Endothelial cell of umbilical vein (primary cell): Measurements from ENCODE around the gene TRIM32. TPM values are rescaled to one million over a fixed set of nuclear protein-coding genes. Genes with fewer than 3 reads are reported as not detected.

Experiments used
- BruUV-seq: library from RNA; stranded (reverse); fragments of 400-500 nt; replicated peaks from 2 replicates; lab custom pipeline; 2021; lab: Mats Ljungman, UMichigan
- CTCF ChIA-PET: fragments of 300-600, 350-600 bp; sonication (Branson Sonifier 250); formaldehyde crosslinking; loops from one replicate; lab custom pipeline; 2021; ENCODE audit warnings: antibody characterized with exemption, inconsistent platforms; lab: Charles Lee
- POLR2A ChIA-PET: fragments of 300-600, 350-600 bp; sonication (Branson Sonifier 250); formaldehyde crosslinking; loops from one replicate; lab custom pipeline; 2021; ENCODE audit warnings: antibody characterized with exemption, inconsistent platforms; lab: Charles Lee
- DNase-seq: peaks from one replicate; pipeline ENCODE4 v3.0.0-alpha.2; 2011; ENCODE audit warnings: low read depth, low spot score
- FAIRE-seq: peaks from 2 replicates; lab custom pipeline; 2011; peaks lifted over from hg19 to GRCh38; lab: Jason Lieb, UNC
- H2AFZ ChIP-seq: 2 replicates; pipeline ENCODE4 v1.6.0; 2012; ENCODE audit warnings: low read depth, low read length, control low read depth, inconsistent platforms
- H3K27ac ChIP-seq: 2 replicates; pipeline ENCODE4 v1.5.1; 2011; ENCODE audit warnings: low read depth, mild to moderate bottlenecking, control low read depth, low read length, moderate library complexity; ENCODE audit not compliant: insufficient read depth
- H3K27me3 ChIP-seq, 2 experiments: 2 replicates each; pipeline versions ENCODE4 v1.6.0 to v1.6.1; 2011; ENCODE audit warnings: low read length in 2 of 2, mixed read lengths in 1 of 2; ENCODE audit not compliant: control insufficient read depth in 2 of 2, insufficient read depth in 2 of 2
- H3K36me3 ChIP-seq, 2 experiments: 2 replicates in 1 of 2; 3 replicates in 1 of 2; pipeline ENCODE4 v1.5.1; 2011; ENCODE audit warnings: low read length in 2 of 2, mild to moderate bottlenecking in 1 of 2, moderate library complexity in 1 of 2; ENCODE audit not compliant: control insufficient read depth in 2 of 2, insufficient read depth in 2 of 2; ENCODE audit errors: extremely low read depth in 1 of 2
- H3K4me1 ChIP-seq: 3 replicates; pipeline ENCODE4 v1.5.1; 2011; ENCODE audit warnings: mild to moderate bottlenecking, low read length; ENCODE audit not compliant: control insufficient read depth, insufficient read depth; ENCODE audit errors: extremely low read depth
- H3K4me2 ChIP-seq: 2 replicates; pipeline ENCODE4 v1.6.1; 2011; ENCODE audit warnings: low read length, control low read depth, mixed read lengths; ENCODE audit not compliant: insufficient read depth
- H3K4me3 ChIP-seq, 3 experiments: fragments of 200-600 bp in 1 of 3; sonication (generic), shearing (Covaris generic) in 1 of 3; replicated peaks in 1 of 3; 2 replicates each; pipeline ENCODE4 v1.5.1; 2011 to 2016; ENCODE audit warnings: control low read depth in 3 of 3, low read length in 3 of 3, mild to moderate bottlenecking in 2 of 3, inconsistent platforms in 1 of 3, low read depth in 1 of 3, moderate library complexity in 1 of 3; ENCODE audit not compliant: insufficient read depth in 1 of 3
- H3K79me2 ChIP-seq: 2 replicates; pipeline ENCODE4 v1.6.0; 2012; ENCODE audit warnings: low read length, inconsistent platforms; ENCODE audit not compliant: control insufficient read depth, insufficient read depth
- H3K9ac ChIP-seq: replicated peaks from 2 replicates; pipeline ENCODE3; 2011; ENCODE audit warnings: low read length, control low read depth; ENCODE audit not compliant: insufficient read depth; ENCODE audit errors: extremely low read depth
- H3K9me1 ChIP-seq: replicated peaks from 3 replicates; pipeline ENCODE4 v1.6.0; 2011; ENCODE audit warnings: mild to moderate bottlenecking, low read length; ENCODE audit not compliant: control insufficient read depth, insufficient read depth; ENCODE audit errors: extremely low read depth
- H3K9me3 ChIP-seq: replicated peaks from 2 replicates; pipeline ENCODE4 v1.5.1; 2012; ENCODE audit warnings: low read length, inconsistent platforms; ENCODE audit not compliant: control insufficient read depth, insufficient read depth
- H4K20me1 ChIP-seq: replicated peaks from 2 replicates; pipeline ENCODE3; 2011; ENCODE audit warnings: mild to moderate bottlenecking, low read length; ENCODE audit not compliant: control insufficient read depth, insufficient read depth; ENCODE audit errors: extremely low read depth
- CTCF ChIP-seq, 2 donors: IDR thresholded peaks; 1 replicate in 1 of 2; 2 replicates in 1 of 2; pipeline ENCODE4 v1.5.1; 2011; ENCODE audit warnings: low read length in 2 of 2, mild to moderate bottlenecking in 2 of 2, moderate library complexity in 2 of 2, control low read depth in 1 of 2, inconsistent platforms in 1 of 2, low read depth in 1 of 2; ENCODE audit not compliant: insufficient read depth in 1 of 2; ENCODE audit errors: extremely low read depth in 1 of 2
- EZH2 ChIP-seq: IDR thresholded peaks from 2 replicates; pipeline ENCODE4 v1.6.1; 2012; ENCODE audit warnings: borderline replicate concordance, low read depth, mild to moderate bottlenecking, moderate library complexity, low read length, inconsistent platforms; ENCODE audit not compliant: severe bottlenecking
- FOS ChIP-seq: IDR thresholded peaks from 2 replicates; pipeline ENCODE4 v1.6.1; 2011; ENCODE audit warnings: mild to moderate bottlenecking, low read length, moderate library complexity, borderline replicate concordance; ENCODE audit not compliant: insufficient read depth
- GATA2 ChIP-seq: IDR thresholded peaks from 2 replicates; pipeline ENCODE4 v1.7.0; 2011; ENCODE audit warnings: low read depth, mild to moderate bottlenecking, moderate library complexity, mixed read lengths, low read length; ENCODE audit not compliant: insufficient read length, insufficient read depth
- JUN ChIP-seq: IDR thresholded peaks from 2 replicates; pipeline ENCODE4 v1.6.1; 2011; ENCODE audit warnings: borderline replicate concordance, low read depth; ENCODE audit not compliant: insufficient read length, insufficient read depth
- MAX ChIP-seq: IDR thresholded peaks from 2 replicates; pipeline ENCODE4 v1.6.1; 2011; ENCODE audit not compliant: insufficient read depth, insufficient read length
- MYC ChIP-seq: IDR thresholded peaks from one replicate; pipeline ENCODE4 v1.6.1; 2011; ENCODE audit warnings: mild to moderate bottlenecking, low read depth, low read length
- POLR2A ChIP-seq: IDR thresholded peaks from 2 replicates; pipeline ENCODE4 v1.6.1; 2012; ENCODE audit warnings: low read depth, mild to moderate bottlenecking, control low read depth, low read length
- POLR2AphosphoS5 ChIP-seq: IDR thresholded peaks from 2 replicates; pipeline ENCODE4 v1.6.1; 2012; ENCODE audit warnings: low read depth, mild to moderate bottlenecking, control low read depth, low read length, moderate library complexity; ENCODE audit not compliant: insufficient read depth
- dilution Hi-C: fragments of 300-500 bp; cut with MboI; formaldehyde crosslinking; loops from one replicate; pipeline ENCODE4 v1.15.0; 2019; ENCODE audit warnings: low sequenced_read_pairs; ENCODE audit not compliant: extremely low pct_ligation_motif_present
- intact Hi-C: fragments of 100-400 bp; cut with micrococcal nuclease; formaldehyde crosslinking; loops from one replicate; pipeline ENCODE4 v1.10.0; 2022
- polyA plus RNA-seq, 4 experiments: library from polyadenylated mRNA; depleted of rRNA in 3 of 4; stranded (reverse) in 3 of 4; unstranded in 1 of 4; fragments of >200 nt; gene quantifications; 2 replicates each; pipeline versions ENCODE4 v1.2.1 to v1.2.3, GENCODE V29; 2011 to 2012; ENCODE audit warnings: missing spikeins in 1 of 4
- total RNA-seq: library from RNA; stranded (reverse); gene quantifications from 2 replicates; pipeline ENCODE4 v1.2.3, GENCODE V29; 2021

The TRIM32 gene
- total and polyA plus RNA-seq, 2 donors (not counting 3 experiments of a cell fraction or from before 2014, with no cell fraction given): 10.8 to 18.4 TPM

GRCh38 chr9:116749176-116749575 is 62.1 kb downstream of the TRIM32 start:
- CTCF ChIA-PET: no interaction called here
- Histone ChIP-seq H3K4me1 (no peaks in the 10 kb centered on the region), H3K9ac (no peak overlapping the region), H3K4me3 (no peak overlapping the region), H3K27me3 (no peaks in the 10 kb centered on the region), H2AFZ (no peak overlapping the region), H4K20me1 (no peaks in the 10 kb centered on the region), H3K79me2 (no peaks in the 10 kb centered on the region), H3K9me3 (no peaks in the 10 kb centered on the region), H3K36me3 (no peaks in the 10 kb centered on the region), H3K4me2 (no peak overlapping the region), H3K9me1 (no peaks in the 10 kb centered on the region), H3K27ac (no peak overlapping the region)
- no peak for DNase-seq
- no peak for FAIRE-seq
- TF ChIP-seq FOS (no peak), MAX (no peak), POLR2A (no peak), GATA2 (no peak), MYC (no peak), JUN (no peak), POLR2AphosphoS5 (no peak), EZH2 (no peak), CTCF (IDR thresholded peaks at IDR 0.05; ENCODE audit: extremely low read depth in 1 of 2, insufficient read depth in 1 of 2, low read depth in 1 of 2, low read length in 2 of 2) (no peak)
- intact Hi-C loops (no loop called here), dilution Hi-C loops (no loop called here)
- POLR2A ChIA-PET: no interaction called here
- no TSS peak for BruUV-seq
